HepG2 (cell line): ENCODE measurements around the gene MLLT10. TPM values are rescaled to one million over a fixed set of nuclear protein-coding genes. Genes with fewer than 3 reads are reported as not detected.
A peak's percentile ranks its signal among the peaks of the same experiment; 100 is the strongest.

ENCODE experiments used
- ATAC-seq: fragments of 200-7000 bp; cut with Tn5 transposase; 3 replicates; pipeline ENCODE4 v1.9.1; 2020; ENCODE audit warnings: mild to moderate bottlenecking, moderate library complexity
- BruUV-seq: library from RNA; stranded (reverse); fragments of 400-500 nt; replicated peaks from 2 replicates; lab custom pipeline; 2021; lab: Mats Ljungman, UMichigan
- CTCF ChIA-PET: fragments of 300-600 bp; formaldehyde crosslinking; extraction: SDS; loops from one replicate; lab custom pipeline; 2021; ENCODE audit warnings: low total read pairs, inconsistent platforms, low intra/inter-chr PET ratio; lab: Yijun Ruan, JAX
- POLR2A ChIA-PET: fragments of 350-600 bp; sonication (Branson Sonifier 250); formaldehyde crosslinking; loops from one replicate; lab custom pipeline; 2020; ENCODE audit warnings: antibody characterized with exemption, inconsistent platforms; lab: Yijun Ruan, JAX
- DNase-seq: peaks from one replicate; pipeline ENCODE4 v3.0.0-alpha.2; 2015; ENCODE audit warnings: low spot score
- FAIRE-seq: peaks from 3 replicates; lab custom pipeline; 2011; peaks lifted over from hg19 to GRCh38; lab: Jason Lieb, UNC
- H2AFZ ChIP-seq: one replicate; pipeline ENCODE4 v1.6.1; 2011; ENCODE audit warnings: low read length, inconsistent platforms
- H3K27ac ChIP-seq: fragments of 300-600 bp; 3 replicates; pipeline ENCODE4 v1.8.0; 2011; ENCODE audit warnings: mixed run types, mild to moderate bottlenecking, mixed read lengths, low read length, inconsistent platforms; ENCODE audit not compliant: insufficient read depth; ENCODE audit errors: extremely low read length
- H3K27me3 ChIP-seq, 2 experiments: fragments of 200-600 bp in 1 of 2; 2 replicates in 1 of 2; 3 replicates in 1 of 2; pipeline versions ENCODE4 v1.6.0 to v1.8.0; 2011; ENCODE audit warnings: low read length in 2 of 2, mild to moderate bottlenecking in 2 of 2, moderate library complexity in 2 of 2, inconsistent platforms in 1 of 2; ENCODE audit not compliant: insufficient read depth in 2 of 2, control insufficient read depth in 1 of 2
- H3K36me3 ChIP-seq, 2 experiments: fragments of 200-600 bp in 1 of 2; replicated peaks in 1 of 2; 2 replicates in 1 of 2; 3 replicates in 1 of 2; pipeline versions ENCODE4 v1.5.1 to v1.8.0; 2011; ENCODE audit warnings: low read length in 2 of 2, inconsistent platforms in 1 of 2; ENCODE audit not compliant: insufficient read depth in 2 of 2, control insufficient read depth in 1 of 2
- H3K4me1 ChIP-seq: 2 replicates; pipeline ENCODE4 v1.5.1; 2012; ENCODE audit warnings: low read length, inconsistent platforms; ENCODE audit not compliant: insufficient read depth
- H3K4me2 ChIP-seq: 2 replicates; pipeline ENCODE4 v1.6.0; 2011; ENCODE audit warnings: low read depth, low read length, inconsistent platforms
- H3K4me3 ChIP-seq, 3 experiments: fragments of 200-600 bp in 1 of 3; sonication (generic), shearing (Covaris generic) in 1 of 3; replicated peaks in 1 of 3; 2 replicates each; pipeline ENCODE4 v1.5.1; 2011 to 2016; ENCODE audit warnings: low read length in 3 of 3, inconsistent platforms in 2 of 3, low read depth in 2 of 3, mild to moderate bottlenecking in 2 of 3, control low read depth in 1 of 3, mixed read lengths in 1 of 3; ENCODE audit not compliant: insufficient read depth in 1 of 3
- H3K79me2 ChIP-seq: one replicate; pipeline ENCODE4 v1.6.1; 2011; ENCODE audit warnings: low read length, inconsistent platforms; ENCODE audit not compliant: insufficient read depth
- H3K9ac ChIP-seq: 2 replicates; pipeline ENCODE4 v1.6.0; 2011; ENCODE audit warnings: mild to moderate bottlenecking, low read depth, low read length, inconsistent platforms; ENCODE audit not compliant: insufficient read depth
- H3K9me3 ChIP-seq: 2 replicates; pipeline ENCODE4 v1.5.1; 2012; ENCODE audit warnings: mild to moderate bottlenecking, low read length
- H4K20me1 ChIP-seq: 2 replicates; pipeline ENCODE4 v1.6.0; 2011; ENCODE audit warnings: inconsistent platforms, mild to moderate bottlenecking, low read length, moderate library complexity; ENCODE audit not compliant: insufficient read depth
- ATF7 ChIP-seq, 2 experiments: fragments of 450-650 bp in 1 of 2; sonication (generic) in 1 of 2; formaldehyde crosslinking in 1 of 2; IDR thresholded peaks; 2 replicates each; pipeline versions ENCODE4 v1.4.0 to v1.6.1; 2016 to 2020; ENCODE audit warnings: antibody characterized with exemption in 1 of 2, mild to moderate bottlenecking in 1 of 2, missing genetic modification reagents in 1 of 2
- CTCF ChIP-seq: sonication (generic); formaldehyde crosslinking; IDR thresholded peaks from 2 replicates; pipeline ENCODE4 v1.5.0; 2020; ENCODE audit warnings: mild to moderate bottlenecking, missing genetic modification reagents, moderate library complexity
- MXI1 ChIP-seq: IDR thresholded peaks from 3 replicates; pipeline ENCODE4 v1.6.1; 2012; ENCODE audit warnings: low read depth, low read length, inconsistent platforms, borderline replicate concordance
- NPAS2 ChIP-seq: sonication (generic); formaldehyde crosslinking; IDR thresholded peaks from 2 replicates; pipeline ENCODE4 v1.8.0; 2022; ENCODE audit warnings: mild to moderate bottlenecking, missing genetic modification reagents, borderline replicate concordance
- RAD21 ChIP-seq: fragments of 450-650 bp; formaldehyde crosslinking; IDR thresholded peaks from 2 replicates; pipeline ENCODE4 v1.5.0; 2020; ENCODE audit warnings: mild to moderate bottlenecking
- TAF1 ChIP-seq: sonication (generic); formaldehyde crosslinking; IDR thresholded peaks from 2 replicates; pipeline ENCODE4 v1.4.0; 2020; ENCODE audit warnings: missing genetic modification reagents
- ZNF446 ChIP-seq: sonication (generic); formaldehyde crosslinking; IDR thresholded peaks from 2 replicates; pipeline ENCODE4 v1.5.0; 2020; ENCODE audit warnings: mild to moderate bottlenecking, missing genetic modification reagents
- ZNF468 ChIP-seq: sonication (generic); formaldehyde crosslinking; IDR thresholded peaks from 2 replicates; pipeline ENCODE4 v1.8.0; 2022; ENCODE audit warnings: mild to moderate bottlenecking, moderate library complexity, missing genetic modification reagents
- ZNF878 ChIP-seq: sonication (generic); formaldehyde crosslinking; IDR thresholded peaks from 2 replicates; pipeline ENCODE4 v1.8.1; 2023; ENCODE audit warnings: mild to moderate bottlenecking, missing genetic modification reagents, moderate library complexity
- WGBS: methylation state at CpG from one replicate; pipeline ENCODE4 v1.1.6; 2017; ENCODE audit warnings: low lambda C conversion rate; 5-methylcytosine and 5-hydroxymethylcytosine counted together
- in situ Hi-C: cut with HindIII; loops from 2 replicates; pipeline ENCODE4 v1.10.0; 2017; ENCODE audit warnings: low pct_unique_long_range_greater_than_20kb; ENCODE audit not compliant: extremely low pct_ligation_motif_present
- intact Hi-C: fragments of 100-400 bp; cut with micrococcal nuclease; formaldehyde crosslinking; loops from one replicate; pipeline ENCODE4 v1.10.0; 2022; ENCODE audit not compliant: unreplicated experiment
- polyA plus RNA-seq, 8 experiments: library from polyadenylated mRNA; depleted of rRNA in 3 of 8; stranded (reverse) in 7 of 8; unstranded in 1 of 8; fragments of >200 nt; fragmentation: Illumina TruSeq in 4 of 8; extraction: Trizol in 4 of 8; gene quantifications; 2 replicates each; pipeline versions ENCODE4 v1.2.1 to v1.2.3, GENCODE V29; 2011 to 2016; ENCODE audit warnings: low read depth in 4 of 8, missing spikeins in 1 of 8, mixed read lengths in 1 of 8; ENCODE audit not compliant: insufficient read depth in 1 of 8
- total RNA-seq, 5 experiments: library from RNA; depleted of rRNA; stranded (reverse); fragments of >200 nt; fragmentation: Illumina TruSeq; extraction: Trizol; gene quantifications; 2 replicates each; pipeline ENCODE4 v1.2.3, GENCODE V29; 2016; ENCODE audit warnings: low read depth in 1 of 5

Gene MLLT10
- total and polyA plus RNA-seq, 2 of the 13 experiments (the other 11 are each of a cell fraction or from before 2014, with no cell fraction given): 51.3 to 84.1 TPM

- TF ChIP-seq ZNF446 (CRISPR knock-in tag): no peak
- peak; percentile 73 for TF ChIP-seq CTCF (CRISPR knock-in tag)
- no peak for TF ChIP-seq MXI1
- peak; percentile 41; the same call in 1 of the 2 replicates for TF ChIP-seq RAD21
- no peak for TF ChIP-seq TAF1 (CRISPR knock-in tag)
- TF ChIP-seq ZNF468 (CRISPR knock-in tag): no peak
Measured at GRCh38 chr10:21675157-21675796, 141.2 kb downstream of the MLLT10 start (continued).

GRCh38 chr10:21677551-21677950, 143.5 kb downstream of the MLLT10 start:
- Histone ChIP-seq H3K27me3 (no peaks in the 10 kb centered on the region), H4K20me1 (no peaks in the 10 kb centered on the region), H2AFZ (no peak overlapping the region), H3K9ac (no peak overlapping the region), H3K4me2 (no peak overlapping the region), H3K4me3 (no peak overlapping the region), H3K79me2 (peaks cover 2% of the 10 kb centered on the region), H3K27ac (no peak overlapping the region), H3K36me3 (peaks cover 2 to 21% of the 10 kb centered on the region in 2 experiments), H3K9me3 (no peaks in the 10 kb centered on the region), H3K4me1 (peaks cover 6% of the 10 kb centered on the region; the same call in 1 of the 2 replicates)
- no TSS peak for BruUV-seq
- DNase-seq (no peak), ATAC-seq (no peak), FAIRE-seq (no peak)
- ChIA-PET CTCF (no interaction called here), POLR2A (no interaction called here)
- intact Hi-C loops: no loop called here
- 95% methylated on average over 3 of the region's 3 CpGs for WGBS
- in situ Hi-C loops: no loop called here
- TF ChIP-seq ZNF878: no peak
- peak; percentile 61; the same call in 1 of the 2 replicates for TF ChIP-seq ATF7 (IDR thresholded peaks at IDR 0.05)
- no peak for TF ChIP-seq ATF7 (CRISPR knock-in tag; IDR thresholded peaks at IDR 0.05)
- no peak for TF ChIP-seq NPAS2 (CRISPR knock-in tag)
